NB4 (cell line): ENCODE results near the gene MELK.
A peak's percentile ranks its signal among the peaks of the same experiment; 100 is the strongest.

Source experiments
- DNase-seq: peaks from one replicate; pipeline ENCODE4 v3.0.0; 2010; ENCODE audit warnings: low read depth
- H3K4me3 ChIP-seq: one replicate; pipeline ENCODE4 v1.5.1; 2011; ENCODE audit warnings: mild to moderate bottlenecking, low read depth, low read length, moderate library complexity
- CTCF ChIP-seq: IDR thresholded peaks from one replicate; pipeline ENCODE4 v1.5.1; 2012; ENCODE audit warnings: low read depth, low read length
- MAX ChIP-seq: IDR thresholded peaks from 2 replicates; pipeline ENCODE4 v1.6.1; 2011; ENCODE audit warnings: low read depth, low read length
- MYC ChIP-seq: IDR thresholded peaks from 2 replicates; pipeline ENCODE4 v1.6.1; 2011; ENCODE audit warnings: low read depth, low read length
- POLR2A ChIP-seq: IDR thresholded peaks from 2 replicates; pipeline ENCODE4 v1.6.1; 2011; ENCODE audit warnings: mild to moderate bottlenecking; ENCODE audit not compliant: insufficient read length; ENCODE audit errors: extremely low read depth

Gene MELK

GRCh38 chr9:36625006-36625615, 52.4 kb downstream of the MELK start:
- no peak overlapping the region for H3K4me3 ChIP-seq
- no peak for TF ChIP-seq MYC
- TF ChIP-seq CTCF, result no peak
- no peak for TF ChIP-seq POLR2A
- TF ChIP-seq MAX, result no peak
- no peak for DNase-seq

DNA sequence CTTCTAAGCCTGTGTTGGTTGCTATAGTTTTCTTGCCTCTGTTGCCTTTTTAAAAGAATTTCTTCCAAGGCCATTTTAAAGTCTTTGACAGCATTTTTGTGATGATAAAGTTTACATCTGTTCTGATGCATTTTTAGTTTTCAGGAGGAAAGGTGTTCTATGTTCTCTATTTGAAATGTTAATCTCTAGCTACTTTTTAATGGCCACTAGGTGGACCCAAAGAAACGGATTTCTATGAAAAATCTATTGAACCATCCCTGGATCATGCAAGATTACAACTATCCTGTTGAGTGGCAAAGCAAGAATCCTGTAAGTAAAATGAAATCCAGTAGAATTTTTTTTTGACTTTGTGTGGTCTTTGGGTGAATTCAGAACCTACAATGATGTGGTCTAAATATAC, 60.2 kb downstream of the MELK start:
- peak; percentile 16 for DNase-seq
- TF ChIP-seq MAX, result no peak
- TF ChIP-seq CTCF, result peak; percentile 22
- TF ChIP-seq POLR2A, result no peak
- TF ChIP-seq MYC, result no peak

GRCh38 chr9:36637491-36638270, 65.0 kb downstream of the MELK start:
- peak; percentile 1 for DNase-seq
- H3K4me3 ChIP-seq, result no peak overlapping the region
- TF ChIP-seq CTCF (no peak), MAX (no peak), MYC (no peak), POLR2A (no peak)

More for the DNA sequence above, 60.2 kb downstream of the MELK start:
- no peak overlapping the region for H3K4me3 ChIP-seq

DNA sequence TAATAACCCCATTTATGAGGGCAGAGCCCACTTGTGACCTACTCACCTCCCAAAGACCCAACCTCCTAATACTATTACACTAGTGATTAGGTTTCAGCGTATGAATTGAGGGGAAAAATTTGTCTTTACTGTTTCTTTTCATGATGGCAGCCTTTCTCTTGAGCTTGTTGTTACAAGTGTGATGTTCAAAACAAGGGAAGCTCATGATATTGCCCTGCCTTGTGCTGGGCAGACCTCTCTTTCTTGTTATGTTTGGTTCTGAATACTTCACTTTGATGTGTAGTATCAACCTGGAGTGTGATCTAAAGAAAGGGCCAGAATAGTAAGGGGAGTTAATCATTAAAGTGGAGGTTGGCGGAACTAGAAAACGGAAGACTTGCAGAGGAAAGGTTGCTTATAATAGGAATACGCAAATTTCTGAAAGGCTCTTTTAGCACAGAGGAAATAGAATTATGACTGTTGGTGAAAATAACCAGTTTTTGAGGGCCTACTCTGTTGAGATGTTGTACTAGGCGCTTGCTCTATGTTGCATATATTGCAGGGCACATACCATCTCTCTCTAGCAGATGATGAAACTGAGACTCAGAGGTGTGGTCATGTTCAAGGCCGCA, 68.2 kb downstream of the MELK start:
- no peak overlapping the region for H3K4me3 ChIP-seq
- no peak for DNase-seq

More for the DNA sequence above, 68.2 kb downstream of the MELK start:
- TF ChIP-seq CTCF, result no peak
- TF ChIP-seq POLR2A, result no peak
- no peak for TF ChIP-seq MAX
- no peak for TF ChIP-seq MYC
